Coronary artery (tissue), 2 donors: ENCODE results near the gene LACTB.

ENCODE experiments used
- DNase-seq: peaks from one replicate; pipeline ENCODE4 v3.0.0-alpha.2; 2017; ENCODE audit warnings: low spot score
- H3K27ac ChIP-seq, 2 donors: fragments of 200-600 bp; sonication (generic); one replicate each; pipeline ENCODE4 v1.5.1; 2016 to 2019
- H3K4me3 ChIP-seq: fragments of 200-600 bp; sonication (generic); 2 replicates; pipeline ENCODE4 v1.5.1; 2016; ENCODE audit warnings: mild to moderate bottlenecking, moderate library complexity
- CTCF ChIP-seq: fragments of 200-600 bp; sonication (generic); IDR thresholded peaks from one replicate; pipeline ENCODE4 v1.5.1; 2019; ENCODE audit warnings: antibody characterized with exemption

Gene LACTB

GRCh38 chr15:63089260-63090043, 32.2 kb upstream of the LACTB start:
- no peak for TF ChIP-seq CTCF
- DNase-seq, result no peak
- no peak overlapping the region for H3K4me3 ChIP-seq
- H3K27ac ChIP-seq, result no peak overlapping the region

GRCh38 chr15:63090472-63090871, 31.2 kb upstream of the LACTB start:
- H3K27ac ChIP-seq, result no peak overlapping the region
- TF ChIP-seq CTCF, result no peak
- H3K4me3 ChIP-seq, result no peak overlapping the region
- no peak for DNase-seq

- no peak overlapping the region for H3K27ac ChIP-seq
- DNase-seq, result no peak
- TF ChIP-seq CTCF, result no peak
- H3K4me3 ChIP-seq, result no peak overlapping the region
Observed at GRCh38 chr15:63090887-63091286, 30.8 kb upstream of the LACTB start.

GRCh38 chr15:63091679-63092446, 29.8 kb upstream of the LACTB start:
- no peak overlapping the region for H3K4me3 ChIP-seq
- H3K27ac ChIP-seq, result no peak overlapping the region
- no peak for DNase-seq
- no peak for TF ChIP-seq CTCF

- DNase-seq, result no peak
- no peak overlapping the region for H3K4me3 ChIP-seq
- TF ChIP-seq CTCF, result peak; percentile 65
- no peak overlapping the region for H3K27ac ChIP-seq
Observed at GRCh38 chr15:63093486-63094205, 28.0 kb upstream of the LACTB start.

- Histone ChIP-seq H3K4me3 (no peak overlapping the region), H3K27ac (peak overlapping the region in 1 of 2 donors; percentile 53)
- TF ChIP-seq CTCF, result no peak
- DNase-seq, result no peak
Observed at GRCh38 chr15:63094495-63094931, 27.1 kb upstream of the LACTB start.
